GM21619 (cell line): Measurements from ENCODE around the gene MAST4.

Source experiments
- ATAC-seq: cut with Tn5 transposase; IDR thresholded peaks from one replicate; pipeline ENCODE4 v1.9.1; 2021; ENCODE audit not compliant: unreplicated experiment

MAST4 gene

DNA sequence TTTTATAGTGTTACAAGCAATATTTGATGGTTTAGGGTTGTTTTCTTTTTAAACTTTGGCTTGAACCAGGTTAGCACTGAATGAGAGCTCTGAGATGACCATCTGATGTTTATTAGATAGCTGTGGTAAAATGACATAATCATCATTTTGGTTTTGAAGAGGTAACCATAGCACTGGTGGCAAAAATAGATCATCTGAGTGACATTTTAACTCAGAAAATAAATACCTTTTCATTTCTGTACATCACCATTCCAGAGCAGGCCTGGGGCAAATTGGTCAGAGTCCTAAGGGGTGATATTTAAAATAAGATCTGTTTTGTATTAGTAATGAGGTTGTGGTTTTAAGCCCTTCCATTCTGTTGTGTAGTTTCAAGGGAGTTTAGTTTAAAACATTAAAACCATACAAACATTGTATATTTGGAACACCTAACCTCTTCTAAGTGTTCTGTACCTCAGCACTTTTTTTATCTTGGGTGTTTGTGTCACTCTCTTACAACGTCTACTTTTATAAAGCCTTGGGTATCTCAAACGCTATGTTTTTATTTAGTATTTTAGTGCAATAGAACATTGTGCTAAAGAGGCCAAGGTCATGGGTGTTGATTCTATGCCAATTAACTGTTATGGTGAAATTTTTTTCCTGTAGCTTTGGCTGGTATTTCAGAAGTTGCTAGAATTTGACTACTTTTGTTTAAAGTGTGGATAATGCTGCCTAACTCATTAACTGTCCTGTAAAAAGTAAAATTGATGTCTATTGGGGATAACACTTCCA lies 434.3 kb downstream of the MAST4 start:
- no peak for ATAC-seq

DNA sequence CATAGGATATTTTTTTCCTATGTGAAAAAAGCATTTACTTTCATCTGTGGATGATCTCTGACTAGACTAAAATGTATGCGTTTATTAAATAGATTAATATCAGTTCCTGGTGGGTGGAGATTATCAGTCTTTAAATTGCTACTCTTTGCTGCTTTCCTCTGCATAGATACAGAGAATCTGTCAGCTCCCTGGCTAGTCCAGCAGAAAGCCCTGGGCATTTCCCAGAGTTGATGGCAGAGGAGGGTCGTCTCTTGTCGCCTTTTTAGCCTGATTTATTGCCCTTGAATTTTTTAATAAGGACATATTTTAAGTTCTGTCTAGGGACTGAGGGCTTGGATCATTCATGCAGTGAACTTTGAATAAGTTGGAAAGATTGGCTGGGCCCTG lies 434.9 kb downstream of the MAST4 start:
- ATAC-seq: no peak

DNA sequence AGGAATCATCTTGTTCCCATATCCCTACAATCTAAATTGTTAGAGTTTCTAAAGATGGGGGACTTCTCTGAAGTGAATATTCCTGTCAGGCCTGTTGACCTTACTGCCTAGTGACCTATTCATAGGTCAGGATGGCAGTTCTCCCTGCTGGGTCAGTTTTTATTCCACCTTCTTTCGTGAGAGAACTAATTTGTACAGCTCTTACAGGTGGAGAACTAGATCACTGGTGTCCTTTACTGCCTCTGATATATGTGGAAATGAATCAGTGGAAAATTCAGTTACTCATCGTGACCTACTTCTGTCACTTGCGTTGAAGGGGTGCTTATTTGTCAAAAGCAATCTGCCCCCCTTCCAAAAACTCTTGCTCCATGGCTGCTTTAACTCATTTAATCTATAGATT lies 435.5 kb downstream of the MAST4 start:
- no peak for ATAC-seq

DNA sequence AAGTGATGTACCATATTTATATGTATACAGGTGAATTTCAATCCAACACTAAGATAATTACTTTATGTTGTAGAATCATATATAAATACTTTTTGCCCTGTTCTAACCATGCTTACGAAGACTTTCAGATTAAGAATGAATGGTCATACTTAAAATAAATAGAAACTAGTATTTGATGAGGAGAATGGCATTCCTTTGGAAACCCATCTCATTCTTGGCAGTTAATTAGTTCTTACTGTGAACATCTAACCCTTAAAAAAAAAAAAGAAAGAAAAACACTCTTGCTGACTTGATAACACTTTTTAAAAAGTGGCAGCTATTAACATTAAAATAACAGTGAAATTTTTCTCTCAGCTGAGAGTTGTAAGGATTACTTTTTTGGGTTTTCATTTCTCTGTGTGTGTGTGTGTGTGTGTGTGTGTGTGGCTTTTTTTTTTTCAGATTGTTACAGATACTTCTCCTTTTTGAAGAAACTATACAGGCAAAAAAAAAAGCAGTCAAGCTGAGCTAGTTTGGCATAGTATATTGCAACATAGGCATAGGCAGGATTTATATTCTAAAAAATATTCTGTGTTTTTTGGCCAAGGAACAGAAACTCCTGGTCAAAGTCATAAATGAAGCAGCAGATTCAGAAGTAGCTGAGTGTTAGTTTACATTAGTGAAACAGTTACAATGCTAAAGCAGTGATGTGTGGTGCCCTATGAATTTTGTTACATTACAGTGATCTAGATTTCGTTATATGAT lies 436.9 kb downstream of the MAST4 start:
- ATAC-seq: no peak

DNA sequence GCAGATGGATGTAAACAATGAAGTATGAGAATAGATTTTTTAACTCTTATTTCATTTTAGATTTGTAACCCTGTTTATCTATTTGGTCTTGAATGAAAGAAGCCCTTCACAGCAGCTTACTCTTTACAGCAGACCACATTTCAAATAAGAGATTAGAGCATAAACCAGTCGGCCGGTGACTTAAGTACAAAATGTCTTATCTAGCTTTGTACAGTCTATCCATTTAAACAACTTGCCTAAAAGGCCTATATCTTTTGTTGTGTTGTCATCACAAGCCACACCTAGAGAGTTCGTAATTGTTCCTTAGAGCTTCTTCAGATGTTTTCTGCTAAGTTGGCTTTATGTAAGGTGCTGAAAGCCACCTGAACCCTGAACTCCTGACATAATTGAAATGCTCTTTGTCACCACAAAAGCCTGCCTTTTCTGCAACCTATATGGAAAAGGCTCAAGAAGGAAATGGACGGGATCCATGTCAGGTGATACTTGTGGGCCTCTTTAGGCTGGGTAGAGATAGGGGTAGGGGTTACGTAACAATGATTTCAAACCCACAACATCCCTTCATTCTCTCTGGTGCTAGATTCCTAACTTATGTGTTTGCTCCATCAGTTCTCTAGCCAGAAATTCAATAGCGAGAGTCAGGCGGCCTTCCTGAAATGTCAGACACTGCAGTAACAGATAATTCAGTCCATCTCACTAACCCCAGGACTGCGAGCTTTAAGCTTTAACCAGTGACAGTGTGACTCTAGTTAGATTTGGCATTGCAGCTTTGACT lies 437.9 kb downstream of the MAST4 start:
- no peak for ATAC-seq

DNA sequence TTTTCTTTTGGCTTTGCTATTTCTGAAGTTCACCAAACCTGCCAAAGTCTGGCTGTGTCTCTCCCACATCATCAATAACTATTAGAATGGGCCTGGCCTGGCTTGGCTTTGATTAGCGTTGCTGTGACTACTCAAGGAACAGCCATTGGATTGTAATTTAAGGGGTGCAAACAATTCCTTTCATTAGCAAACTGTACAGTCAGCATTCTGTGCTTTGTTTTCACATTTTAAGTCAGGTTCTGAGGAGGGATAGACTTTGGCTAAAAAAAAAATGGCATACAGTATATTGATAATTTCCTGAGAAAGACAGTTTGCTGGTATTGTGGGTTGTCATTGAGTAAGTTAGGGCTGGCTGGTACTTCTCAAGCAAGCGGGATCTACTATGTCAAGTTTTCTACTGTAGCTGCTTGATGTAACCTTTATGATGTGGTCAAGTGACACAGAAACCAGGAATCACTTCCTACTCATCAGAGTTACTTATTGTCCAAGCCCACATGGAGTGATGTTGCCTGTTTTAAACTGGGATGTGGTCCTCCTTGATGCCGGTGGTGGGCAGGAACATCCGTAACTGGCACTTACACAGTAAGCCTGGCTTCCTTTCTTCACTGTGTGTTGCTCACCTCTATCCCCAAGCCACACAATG lies 439.0 kb downstream of the MAST4 start:
- ATAC-seq: no peak

DNA sequence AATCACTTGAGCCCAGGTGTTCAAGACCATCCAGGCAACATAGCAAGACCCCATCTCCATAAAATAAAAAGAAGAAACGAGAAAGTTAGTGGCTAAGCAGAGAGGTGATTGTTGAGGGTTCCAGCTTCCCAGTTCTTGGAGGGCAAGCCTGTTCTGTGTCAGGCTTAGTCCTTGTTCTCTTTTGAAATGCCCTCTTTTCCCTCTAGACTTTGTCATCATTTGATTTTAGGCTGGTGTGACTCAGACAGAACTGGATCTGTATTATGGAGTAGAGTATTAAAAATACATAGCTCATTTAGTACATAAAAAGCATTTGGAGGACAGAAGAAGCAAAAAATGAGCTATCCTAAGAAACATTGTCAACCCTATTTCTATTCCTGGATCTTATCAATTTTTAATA lies 441.0 kb downstream of the MAST4 start:
- no peak for ATAC-seq

DNA sequence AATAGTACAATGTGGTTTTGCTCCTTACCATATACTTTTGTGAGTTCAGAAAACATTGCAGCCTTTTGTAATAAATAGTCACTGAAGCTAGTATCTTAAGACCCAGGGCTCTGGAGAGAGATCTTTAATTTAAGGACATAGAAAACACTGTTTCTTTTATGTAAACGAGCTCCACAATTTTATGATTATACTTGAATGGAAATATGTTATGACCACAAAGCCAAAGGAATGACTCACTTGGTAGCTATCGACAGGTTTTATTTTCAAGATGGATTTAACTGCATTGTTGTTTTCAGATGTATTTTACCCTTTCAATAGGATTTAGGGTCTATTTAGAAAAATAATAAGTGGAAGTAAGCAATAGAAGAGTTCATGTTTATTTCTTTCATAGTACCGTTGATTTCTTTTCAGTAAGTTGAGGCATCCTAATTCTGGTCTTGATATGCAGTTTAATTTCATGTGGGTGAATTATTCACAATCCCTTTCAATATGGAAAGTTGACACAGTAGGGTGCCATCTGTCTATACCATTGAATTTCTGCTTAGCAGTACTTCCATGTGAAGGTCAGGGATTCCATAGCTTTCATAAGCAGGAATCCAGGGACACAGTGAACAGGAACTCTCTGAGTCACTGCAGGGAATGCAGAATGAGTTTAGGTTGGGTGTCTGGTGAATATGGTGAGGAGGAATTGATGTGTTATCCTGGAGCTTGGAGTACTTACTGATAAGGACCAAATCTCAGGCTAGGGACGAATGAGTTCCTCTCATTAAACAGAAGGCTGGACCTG lies 442.8 kb downstream of the MAST4 start:
- no peak for ATAC-seq

DNA sequence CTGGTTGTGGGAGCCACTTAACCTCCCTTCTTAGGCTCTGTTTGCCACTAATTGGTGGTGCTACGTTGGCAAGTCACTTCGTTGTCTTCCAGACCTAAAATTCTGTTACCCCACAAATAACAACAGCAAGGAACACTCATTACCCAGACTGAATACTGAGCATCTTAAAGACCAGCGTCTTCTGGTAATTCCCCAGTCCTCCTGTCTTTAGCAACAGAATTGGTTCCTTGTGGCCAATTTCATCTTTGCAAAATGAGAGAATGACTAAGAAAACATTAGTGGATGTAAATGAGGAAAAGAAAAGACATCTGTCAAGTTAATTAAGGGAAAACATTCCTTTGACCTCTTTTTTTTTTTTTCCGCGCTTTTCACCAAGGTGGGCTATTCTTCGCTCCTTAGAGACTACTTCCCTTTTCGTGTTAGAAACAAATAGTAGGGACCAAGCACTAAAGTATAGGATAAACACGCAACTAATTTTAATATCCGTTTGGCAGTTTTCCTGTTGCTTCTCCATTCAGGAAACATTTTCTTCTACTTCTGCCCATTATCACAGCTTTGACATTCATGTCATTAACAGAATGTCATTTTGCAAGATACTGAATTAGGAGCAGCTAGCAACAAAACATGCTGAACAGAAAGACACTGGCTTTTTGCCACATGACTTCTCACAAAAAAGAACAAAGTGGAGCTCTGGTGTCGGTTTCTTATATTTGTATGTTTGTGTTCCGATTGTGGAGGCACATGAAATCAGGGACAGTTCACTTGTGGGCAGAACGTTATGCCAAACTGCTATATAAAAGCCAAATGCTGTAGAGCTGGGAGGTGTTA lies 446.2 kb downstream of the MAST4 start:
- ATAC-seq: no peak

DNA sequence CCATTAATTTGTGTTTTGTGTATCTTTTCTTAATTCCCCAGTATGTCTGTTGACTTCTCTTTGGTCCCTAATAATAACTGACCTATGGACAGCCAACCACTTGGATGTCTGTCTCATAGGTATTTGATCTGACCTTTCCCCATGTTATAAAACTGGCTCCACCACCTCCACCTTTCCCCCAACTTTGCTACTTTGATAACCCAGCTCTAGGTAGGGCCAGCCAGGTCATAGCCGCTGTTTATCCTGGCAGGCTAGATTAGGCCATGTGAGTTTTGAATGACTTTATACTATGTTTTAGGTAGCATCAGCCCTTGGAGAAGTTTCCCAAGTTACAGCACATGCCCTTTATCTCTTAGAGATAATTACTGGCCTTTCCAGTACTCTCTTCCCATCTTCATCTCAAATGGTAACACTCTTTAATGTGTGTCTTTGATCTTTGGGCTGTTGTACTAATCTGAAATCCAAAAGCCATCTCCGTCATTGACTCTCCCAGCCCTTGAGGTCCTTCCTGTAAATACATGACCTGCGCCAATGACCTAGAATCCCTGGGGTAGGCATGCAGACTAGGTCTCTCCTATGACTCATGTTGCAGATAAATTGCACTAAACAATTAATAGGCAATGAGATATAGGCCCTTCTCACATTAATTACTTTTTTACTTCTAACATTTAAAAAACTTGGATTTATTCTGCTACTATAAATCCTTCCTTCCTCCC lies 447.8 kb downstream of the MAST4 start:
- ATAC-seq: no peak

DNA sequence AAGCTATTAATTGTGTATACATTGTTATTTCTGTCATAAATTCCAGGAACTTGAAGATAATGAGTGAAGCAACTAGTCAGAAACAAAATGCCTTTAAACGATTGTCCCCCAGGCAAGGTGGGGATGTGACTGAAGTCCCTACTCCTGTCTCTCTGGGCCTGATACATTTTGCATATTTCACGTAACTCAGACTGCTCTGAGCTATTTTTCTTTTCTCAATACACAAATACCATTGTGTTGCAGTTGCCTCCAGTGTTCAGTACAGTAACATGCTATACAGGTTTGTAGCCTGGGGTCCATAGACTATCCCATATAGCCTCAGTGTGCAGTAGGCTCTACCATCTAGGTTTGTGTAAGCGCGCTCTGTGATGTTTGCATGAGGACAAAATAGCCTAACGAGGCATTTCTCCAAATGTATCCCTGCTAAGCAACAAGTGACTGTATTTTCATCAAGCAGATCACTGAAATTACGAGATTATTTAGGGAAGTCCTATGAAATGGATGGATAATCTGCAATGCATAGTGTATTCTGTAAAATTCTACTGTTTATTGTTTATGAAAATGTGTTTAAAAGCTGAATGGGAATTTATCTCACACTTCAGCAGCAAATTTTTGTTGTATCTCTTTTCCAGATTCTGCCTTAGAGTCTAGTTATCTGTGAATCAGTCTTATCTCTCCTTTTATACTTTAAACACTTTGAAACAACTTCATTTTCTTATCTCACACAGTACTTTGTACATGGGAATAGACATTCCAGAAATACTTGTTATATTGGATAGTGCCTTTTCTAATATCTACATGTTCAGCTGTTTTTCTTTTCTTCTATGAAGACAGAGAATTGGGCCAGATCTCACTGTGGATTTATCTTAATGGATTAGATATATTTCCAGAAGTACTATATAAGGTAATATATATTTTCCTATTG lies 449.9 kb downstream of the MAST4 start:
- no peak for ATAC-seq

DNA sequence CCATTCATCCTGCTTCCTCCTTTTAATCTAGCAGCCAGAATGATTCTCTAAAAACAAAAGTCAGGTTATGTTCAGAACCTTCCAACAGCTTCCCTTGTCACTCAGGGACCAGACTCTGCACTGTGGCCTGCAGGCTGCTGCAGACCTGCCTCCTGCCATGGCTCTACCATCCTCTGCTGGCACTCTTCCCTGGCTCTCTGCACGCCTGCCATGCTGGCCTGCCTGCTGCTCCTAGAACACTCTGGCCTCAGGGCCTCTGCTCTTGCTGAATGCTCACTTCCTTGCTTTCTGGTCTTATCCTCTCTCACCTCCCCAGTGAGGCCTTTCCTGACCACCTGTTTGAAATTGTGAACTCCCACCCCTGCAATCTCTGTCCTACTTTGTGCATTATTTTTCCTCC lies 451.0 kb downstream of the MAST4 start:
- no peak for ATAC-seq

DNA sequence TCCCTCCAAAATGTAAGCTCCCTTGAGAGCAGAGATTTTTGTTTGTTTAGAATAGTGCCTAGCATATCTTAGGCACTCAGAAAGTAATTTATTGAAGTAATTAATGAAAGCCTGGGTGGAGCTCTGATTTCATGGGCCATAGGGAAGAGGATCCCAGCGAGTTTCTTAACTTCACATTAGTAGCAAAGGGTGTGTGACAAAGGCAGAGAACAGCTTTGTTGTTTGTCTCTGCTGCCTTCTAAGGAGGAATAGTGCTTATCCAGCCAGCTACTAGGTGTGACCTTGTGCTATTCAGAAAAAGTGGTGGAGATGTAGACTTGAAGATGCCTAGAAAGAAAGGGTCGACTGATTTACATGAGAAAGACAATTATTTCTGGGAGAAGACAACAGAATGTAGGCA lies 451.4 kb downstream of the MAST4 start:
- no peak for ATAC-seq

DNA sequence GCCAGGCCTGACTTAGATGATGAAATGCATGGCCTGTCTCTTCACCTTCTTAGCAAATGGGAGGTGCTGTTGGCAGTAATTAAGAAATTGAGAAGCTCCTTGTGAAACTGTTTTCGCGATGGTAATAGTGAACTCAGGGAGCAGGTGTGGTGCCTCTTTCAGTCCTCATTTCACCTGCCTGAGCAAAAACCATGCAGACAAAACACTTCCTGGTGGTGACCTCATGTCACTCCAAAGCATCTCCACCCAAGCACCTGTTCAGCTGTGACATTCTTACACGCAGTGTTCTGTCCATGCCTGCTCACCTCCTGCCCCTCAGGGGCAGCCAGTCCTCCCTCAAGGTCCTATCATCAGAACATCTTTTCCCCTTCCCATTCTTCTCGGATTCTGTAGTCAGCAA lies 453.9 kb downstream of the MAST4 start:
- no peak for ATAC-seq

DNA sequence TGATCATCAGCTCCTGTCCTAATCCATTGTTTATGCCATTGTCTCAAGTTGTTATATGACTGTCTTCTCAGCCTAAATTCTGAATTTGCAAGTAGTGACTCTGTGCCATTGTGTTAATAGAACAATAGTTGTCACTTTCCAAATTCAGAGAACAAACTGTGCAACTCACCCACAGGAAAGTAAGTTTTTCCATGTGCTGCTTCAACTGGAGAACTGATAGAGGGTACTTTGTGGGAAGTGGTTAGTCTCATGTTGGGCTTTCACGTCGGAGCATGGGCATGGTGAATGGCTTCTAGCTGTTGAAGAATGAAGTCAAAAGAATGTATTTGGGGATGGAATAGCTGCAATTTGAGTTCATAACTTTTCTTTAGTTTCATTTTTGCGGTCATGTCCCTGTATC lies 454.4 kb downstream of the MAST4 start:
- ATAC-seq: no peak

DNA sequence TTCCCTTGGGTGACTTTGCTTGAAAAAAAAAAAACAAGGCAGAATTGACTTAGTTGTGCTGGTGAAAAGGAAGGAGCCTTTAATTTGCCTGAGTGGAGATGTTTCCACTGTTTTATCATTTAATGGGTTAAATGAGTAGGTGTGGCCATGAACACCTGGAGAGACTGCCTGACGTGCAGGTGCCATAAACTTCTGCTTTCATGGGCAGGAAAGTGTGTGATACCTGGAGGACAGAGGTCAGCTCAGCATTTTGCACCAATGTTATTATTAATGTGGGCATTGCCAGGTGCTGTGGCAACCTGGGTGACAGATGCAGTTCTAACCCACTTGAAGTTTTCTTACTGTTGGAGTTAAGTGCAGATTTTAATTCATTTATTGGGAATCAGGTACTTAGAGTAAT lies 455.0 kb downstream of the MAST4 start:
- no peak for ATAC-seq

DNA sequence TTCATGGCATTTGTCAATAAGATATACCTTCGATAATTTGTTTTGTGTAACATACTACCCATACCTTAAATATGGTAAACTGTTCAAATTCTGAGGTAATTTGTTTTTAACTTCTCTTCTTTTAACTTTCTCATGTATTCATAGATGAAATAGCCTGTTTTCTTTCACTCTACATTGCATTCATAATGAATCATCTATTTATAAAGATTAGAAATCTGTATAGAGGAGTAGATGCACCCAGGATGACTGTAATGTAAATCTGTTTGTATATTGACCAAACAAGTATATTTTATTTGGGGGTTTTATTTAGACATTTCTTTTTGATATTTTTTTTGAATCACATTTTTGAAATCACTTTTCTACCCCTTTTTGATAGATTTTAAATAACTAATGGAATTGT lies 455.8 kb downstream of the MAST4 start:
- ATAC-seq: no peak

DNA sequence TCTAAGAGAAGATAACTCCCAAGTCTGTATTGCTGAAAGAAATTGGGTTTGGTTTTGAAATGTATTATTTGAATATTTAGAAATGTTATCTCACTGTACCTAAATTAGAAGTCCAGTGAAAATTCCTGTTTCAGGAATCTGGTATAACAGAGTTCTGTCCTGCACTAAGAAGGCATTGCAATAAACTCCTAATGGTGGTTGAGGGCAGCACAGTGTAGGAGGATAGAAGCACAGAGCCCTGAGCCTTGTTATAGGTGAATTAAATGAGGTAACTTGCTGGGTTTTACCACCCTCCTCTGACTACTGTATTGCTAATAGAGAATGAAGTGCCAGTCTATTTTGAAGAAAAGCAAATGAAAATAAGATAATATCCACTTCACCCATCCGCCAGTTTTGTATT lies 457.0 kb downstream of the MAST4 start:
- no peak for ATAC-seq
